Effector memory CD4-positive, alpha-beta T cell (primary cell): ENCODE results near the gene HYCC1.
"Not testable (repeated sequence)": the region's sequence is repeated elsewhere in the genome, so short reads cannot be mapped to it uniquely, and the experiment has no call there.

Experiments used
- DNase-seq, 3 donors: peaks; one replicate each; pipeline ENCODE4 v3.0.0-alpha.2; 2020
- H3K27ac ChIP-seq: 2 replicates; pipeline ENCODE4 v1.7.0; 2013; ENCODE audit warnings: mild to moderate bottlenecking, low read length, moderate library complexity; ENCODE audit not compliant: insufficient read depth, poor library complexity, severe bottlenecking
- H3K27me3 ChIP-seq: replicated peaks from 2 replicates; pipeline ENCODE4 v1.7.0; 2013; ENCODE audit warnings: mild to moderate bottlenecking, low read length; ENCODE audit not compliant: insufficient read depth, control insufficient read depth, poor library complexity, severe bottlenecking
- H3K36me3 ChIP-seq: 2 replicates; pipeline ENCODE4 v1.7.0; 2013; ENCODE audit warnings: mild to moderate bottlenecking, low read length, moderate library complexity; ENCODE audit not compliant: control insufficient read depth, insufficient read depth
- H3K4me1 ChIP-seq: 2 replicates; pipeline ENCODE4 v1.7.0; 2013; ENCODE audit warnings: low read length, mild to moderate bottlenecking; ENCODE audit not compliant: control insufficient read depth, insufficient read depth, poor library complexity, severe bottlenecking
- H3K4me3 ChIP-seq: 2 replicates; pipeline ENCODE4 v1.7.0; 2013; ENCODE audit warnings: low read length, low read depth, mild to moderate bottlenecking; ENCODE audit not compliant: insufficient read depth, poor library complexity, severe bottlenecking
- H3K9me3 ChIP-seq: 2 replicates; pipeline ENCODE4 v1.7.0; 2013; ENCODE audit warnings: mild to moderate bottlenecking, low read length, moderate library complexity; ENCODE audit not compliant: control insufficient read depth

HYCC1 gene

DNA sequence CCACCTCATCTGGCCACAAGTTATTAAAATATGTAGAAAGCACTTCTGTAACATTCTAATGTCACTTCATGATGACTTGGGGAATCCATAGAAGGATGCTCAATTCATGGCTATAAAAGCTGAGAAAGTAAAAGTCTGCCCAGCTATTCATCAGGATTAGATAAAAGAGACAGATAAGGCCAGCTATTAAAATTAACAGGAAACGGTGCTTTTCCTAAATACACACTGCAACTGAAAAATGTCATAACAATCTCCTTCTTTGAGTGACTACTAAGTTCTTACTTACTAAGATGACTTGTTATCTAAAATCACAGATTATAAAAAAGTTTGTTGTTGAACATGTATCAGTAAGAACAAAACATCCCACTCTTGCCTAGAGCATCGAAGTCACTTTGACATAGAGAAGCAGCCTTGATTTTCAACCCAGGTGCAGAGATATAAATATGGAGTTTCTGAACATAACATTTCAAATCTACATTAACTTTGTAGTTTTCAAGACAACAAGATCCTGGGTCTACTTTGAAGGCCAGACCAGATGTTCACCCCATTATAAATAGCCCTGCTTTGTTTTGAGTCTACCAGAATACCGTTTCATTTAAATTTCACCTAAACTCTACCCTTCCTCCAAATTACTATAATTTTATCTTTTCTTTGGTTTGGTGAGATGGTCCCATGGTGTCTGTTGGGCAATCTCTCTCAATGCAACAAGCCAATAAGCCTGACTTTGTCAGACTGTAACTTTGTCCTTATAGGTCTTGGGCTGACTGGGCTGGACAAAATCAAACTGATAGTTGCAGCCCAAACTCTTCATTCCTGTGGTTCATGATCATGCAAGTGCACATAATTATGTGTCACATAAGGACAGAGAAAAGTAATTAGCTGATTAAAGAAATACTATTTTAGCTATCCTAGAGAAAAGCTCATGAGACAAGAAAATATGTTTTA is 24.0 kb downstream of the HYCC1 start:
- no peak for DNase-seq
- H3K4me3 ChIP-seq = no peak overlapping the region
- H3K36me3 ChIP-seq = no peaks in the 10 kb centered on the region
- no peak overlapping the region for H3K27ac ChIP-seq
- H3K27me3 ChIP-seq = no peaks in the 10 kb centered on the region
- H3K4me1 ChIP-seq = no peaks in the 10 kb centered on the region
- H3K9me3 ChIP-seq = no peaks in the 10 kb centered on the region

GRCh38 chr7:22985436-22985835 is 28.5 kb downstream of the HYCC1 start:
- no peaks in the 10 kb centered on the region for H3K4me1 ChIP-seq
- H3K36me3 ChIP-seq = no peaks in the 10 kb centered on the region
- no peak overlapping the region for H3K4me3 ChIP-seq
- H3K9me3 ChIP-seq = no peaks in the 10 kb centered on the region
- H3K27me3 ChIP-seq = no peaks in the 10 kb centered on the region
- H3K27ac ChIP-seq = no peak overlapping the region
- DNase-seq = no peak

DNA sequence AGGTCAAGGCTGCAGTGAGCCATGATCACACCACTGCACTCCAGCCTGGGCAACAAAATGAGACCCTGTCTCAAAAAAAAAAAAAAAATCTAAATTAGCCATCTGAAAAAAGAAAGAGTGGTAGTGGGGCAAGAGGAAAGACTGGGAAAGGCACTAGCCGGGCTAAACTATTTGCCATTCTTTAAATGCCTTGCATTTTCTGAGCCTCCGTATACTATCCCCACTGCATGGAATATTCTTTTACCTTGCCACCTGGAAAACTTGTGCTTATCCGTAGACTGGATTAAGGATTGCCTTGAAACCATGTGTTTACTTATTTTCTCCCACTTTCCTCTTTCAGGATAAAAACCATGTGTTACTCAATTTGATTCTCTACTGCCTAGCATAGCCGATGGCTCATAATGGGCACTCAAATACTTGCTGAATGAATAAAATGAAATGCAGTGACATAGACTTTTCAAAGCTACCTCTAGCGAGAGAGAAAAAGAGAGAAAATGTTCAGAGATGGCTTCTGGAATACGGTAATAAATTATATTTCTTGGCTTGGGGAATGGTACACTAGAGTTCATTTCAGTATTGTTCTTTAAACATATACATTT is 30.6 kb downstream of the HYCC1 start:
- H3K36me3 ChIP-seq = no peaks in the 10 kb centered on the region
- H3K4me3 ChIP-seq = no peak overlapping the region
- H3K9me3 ChIP-seq = no peaks in the 10 kb centered on the region
- DNase-seq = no peak
- no peaks in the 10 kb centered on the region for H3K4me1 ChIP-seq
- H3K27me3 ChIP-seq = no peaks in the 10 kb centered on the region
- H3K27ac ChIP-seq = no peak overlapping the region

GRCh38 chr7:22980422-22980821 is 33.5 kb downstream of the HYCC1 start:
- no peak overlapping the region for H3K4me3 ChIP-seq
- H3K27ac ChIP-seq = no peak overlapping the region
- no peaks in the 10 kb centered on the region for H3K4me1 ChIP-seq
- no peak for DNase-seq
- no peaks in the 10 kb centered on the region for H3K9me3 ChIP-seq
- no peaks in the 10 kb centered on the region for H3K36me3 ChIP-seq
- no peaks in the 10 kb centered on the region for H3K27me3 ChIP-seq

- H3K36me3 ChIP-seq = no peaks in the 10 kb centered on the region
- DNase-seq = no peak
- no peak overlapping the region for H3K27ac ChIP-seq
- H3K4me1 ChIP-seq = no peaks in the 10 kb centered on the region
- H3K27me3 ChIP-seq = no peaks in the 10 kb centered on the region
- no peaks in the 10 kb centered on the region for H3K9me3 ChIP-seq
- H3K4me3 ChIP-seq = no peak overlapping the region
Observed at GRCh38 chr7:22979861-22980260, 34.1 kb downstream of the HYCC1 start.

DNA sequence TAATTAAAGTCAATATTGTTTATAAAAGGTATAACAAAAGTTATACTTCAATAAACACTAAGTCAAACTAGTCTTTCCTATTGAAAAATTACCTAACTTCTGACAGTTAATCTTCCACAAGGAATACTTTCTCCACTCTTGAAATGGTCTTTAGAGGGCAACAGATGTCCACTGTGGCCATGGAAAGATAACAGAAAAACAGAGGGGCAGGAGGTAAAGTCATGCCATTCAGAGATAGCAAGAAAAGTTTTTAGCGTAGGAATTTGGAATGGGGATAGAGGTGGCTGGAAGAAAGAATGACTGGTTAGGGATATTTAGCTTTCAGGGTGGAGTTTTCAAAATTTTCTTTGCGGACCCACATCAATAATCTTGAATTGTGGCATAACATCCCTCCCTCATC is 34.7 kb downstream of the HYCC1 start:
- no peak for DNase-seq
- Histone ChIP-seq H3K9me3 (no peaks in the 10 kb centered on the region), H3K27ac (no peak overlapping the region), H3K27me3 (no peaks in the 10 kb centered on the region), H3K36me3 (no peaks in the 10 kb centered on the region), H3K4me3 (no peak overlapping the region), H3K4me1 (no peaks in the 10 kb centered on the region)

GRCh38 chr7:22974636-22975035 is 39.3 kb downstream of the HYCC1 start:
- H3K4me1 ChIP-seq, H3K27me3 ChIP-seq, H3K9me3 ChIP-seq, H3K27ac ChIP-seq, DNase-seq, H3K36me3 ChIP-seq, H3K4me3 ChIP-seq: not testable (repeated sequence)

GRCh38 chr7:22972207-22972606 is 41.7 kb downstream of the HYCC1 start:
- Histone ChIP-seq H3K27ac (no peak overlapping the region), H3K4me3 (no peak overlapping the region), H3K9me3 (no peaks in the 10 kb centered on the region), H3K36me3 (no peaks in the 10 kb centered on the region), H3K27me3 (no peaks in the 10 kb centered on the region), H3K4me1 (no peaks in the 10 kb centered on the region)
- DNase-seq = no peak

- H3K4me1 ChIP-seq = no peaks in the 10 kb centered on the region
- no peaks in the 10 kb centered on the region for H3K27me3 ChIP-seq
- no peaks in the 10 kb centered on the region for H3K36me3 ChIP-seq
- DNase-seq = no peak
- H3K9me3 ChIP-seq = no peaks in the 10 kb centered on the region
- H3K4me3 ChIP-seq = no peak overlapping the region
- no peak overlapping the region for H3K27ac ChIP-seq
Observed at GRCh38 chr7:22969010-22969431, 44.9 kb downstream of the HYCC1 start.
